ENCODE measurements around the gene ADCY3. TPM values are rescaled to one million over a fixed set of nuclear protein-coding genes. Genes with fewer than 3 reads are reported as not detected.
A peak's percentile ranks its signal among the peaks of the same experiment; 100 is the strongest.

Gene ADCY3
- total and polyA plus RNA-seq, 2 of the 4 experiments (the other 2 are of a cell fraction), result 17.4 to 46.1 TPM

- no peak for ATAC-seq (ENCODE audit: low read depth)
- CTCF ChIA-PET, result no interaction called here
These were observed 28.8 kb downstream of the ADCY3 start for GRCh38 chr2:24891201-24891600.

More at GRCh38 chr2:24891201-24891600, 28.8 kb downstream of the ADCY3 start:
- no peak overlapping the region for H2BK15ac ChIP-seq (ENCODE audit: low read depth, low read length)
- no peak overlapping the region for H2AK5ac ChIP-seq (ENCODE audit: low read depth, low read length)
- BruUV-seq (replicated peaks), result no TSS peak
- H2AK9ac ChIP-seq (replicated peaks; ENCODE audit: low read depth, low read length, poor library complexity), result no peak overlapping the region
- H3K4me1 ChIP-seq (ENCODE audit: control insufficient read depth, insufficient read depth, low read length), result peaks cover 18% of the 10 kb centered on the region
- H3K27me3 ChIP-seq (ENCODE audit: control insufficient read depth, insufficient read depth, low read length), result no peaks in the 10 kb centered on the region
- H3K23ac ChIP-seq (ENCODE audit: low read depth, low read length), result no peak overlapping the region
- dilution Hi-C loops (cut with HindIII; ENCODE audit: low sequenced_read_pairs, unreplicated experiment), result no loop called here
- in situ Hi-C loops (cut with MboI; ENCODE audit: low sequenced_read_pairs), result no loop called here
- no peak overlapping the region for H4K91ac ChIP-seq (ENCODE audit: insufficient read depth, low read depth, low read length)
- peak; percentile 18 for DNase-seq
- no peak overlapping the region for H3K56ac ChIP-seq (ENCODE audit: extremely low read depth, insufficient read depth, low read length)
- WGBS, 2 experiments (ENCODE audit: extremely low coverage in 2 of 2, insufficient read length in 1 of 2), result no CpG with 5 or more reads among the region's 2 CpGs
- H3K9ac ChIP-seq (ENCODE audit: low read depth, low read length), result no peak overlapping the region
- no peak overlapping the region for H3K27ac ChIP-seq (ENCODE audit: insufficient read depth, low read length)
- intact Hi-C loops (cut with micrococcal nuclease), result no loop called here
- no peak overlapping the region for H2BK20ac ChIP-seq (ENCODE audit: low read depth, low read length)
- no peak overlapping the region for H2BK5ac ChIP-seq (ENCODE audit: low read depth, low read length, poor library complexity, severe bottlenecking)
- no peak overlapping the region for H2AFZ ChIP-seq (replicated peaks; ENCODE audit: low read length, poor library complexity)
- no peak overlapping the region for H3K18ac ChIP-seq (ENCODE audit: low read depth, low read length)
- H3K4me2 ChIP-seq (ENCODE audit: low read depth, low read length), result no peak overlapping the region
- POLR2A ChIA-PET (ENCODE audit: unreplicated experiment), result no interaction called here
- TF ChIP-seq RCOR1 (IDR thresholded peaks at IDR 0.05; ENCODE audit: insufficient replicate concordance, low read length) (no peak), CHD1 (IDR thresholded peaks at IDR 0.05; ENCODE audit: low read depth, low read length) (no peak), RFX5 (IDR thresholded peaks at IDR 0.05; ENCODE audit: low read depth, low read length) (no peak), POLR2A (IDR thresholded peaks at IDR 0.05; ENCODE audit: low read depth, low read length) (no peak), NFE2L2 (IDR thresholded peaks at IDR 0.05; ENCODE audit: low read depth, low read length) (no peak), MXI1 (IDR thresholded peaks at IDR 0.05; ENCODE audit: borderline replicate concordance, low read depth, low read length) (no peak), CTCF (conservative IDR thresholded peaks at IDR 0.05; ENCODE audit: low read depth, low read length) (no peak), FOS (IDR thresholded peaks at IDR 0.05; ENCODE audit: low read depth, low read length) (no peak), CEBPB (IDR thresholded peaks at IDR 0.05; ENCODE audit: low read depth, low read length) (no peak), MAFK (IDR thresholded peaks at IDR 0.05; ENCODE audit: low read depth, low read length) (no peak), SMC3 (IDR thresholded peaks at IDR 0.05; ENCODE audit: low read depth, low read length) (no peak), BHLHE40 (IDR thresholded peaks at IDR 0.05; ENCODE audit: low read depth, low read length) (no peak), ELK1 (IDR thresholded peaks at IDR 0.05; ENCODE audit: borderline replicate concordance, low read depth, low read length) (no peak), RAD21 (IDR thresholded peaks at IDR 0.05; ENCODE audit: low read length) (no peak), USF2 (IDR thresholded peaks at IDR 0.05; ENCODE audit: low read depth, low read length) (no peak), MAZ (IDR thresholded peaks at IDR 0.05; ENCODE audit: borderline replicate concordance, low read depth, low read length) (no peak)
- no peak overlapping the region for H3K4me3 ChIP-seq (ENCODE audit: insufficient read depth, low read depth, low read length)
- H3K4ac ChIP-seq (ENCODE audit: low read depth, low read length), result no peak overlapping the region
- peaks cover 10% of the 10 kb centered on the region for H3K9me3 ChIP-seq (ENCODE audit: control insufficient read depth, insufficient read depth, low read length)
- H3K9me1 ChIP-seq (ENCODE audit: insufficient read depth, low read length), result peaks cover 21% of the 10 kb centered on the region
- no peak overlapping the region for H2BK120ac ChIP-seq (ENCODE audit: low read depth, low read length)
- H3K79me1 ChIP-seq (ENCODE audit: low read depth in 1 of 2, low read length in 2 of 2), result peaks cover 0 to 24% of the 10 kb centered on the region in 2 experiments; a peak in 3 of 4 replicates
- no peak overlapping the region for H3K14ac ChIP-seq (replicated peaks; ENCODE audit: low read depth, low read length)
- H4K20me1 ChIP-seq (ENCODE audit: insufficient read depth, low read length), result 0 out of 2 replicates have a peak, but pooled peaks cover 2% of the 10 kb centered on the region
- no peak overlapping the region for H4K8ac ChIP-seq (ENCODE audit: low read depth in 2 of 2, low read length in 2 of 2)
- H3K36me3 ChIP-seq (ENCODE audit: control insufficient read depth, insufficient read depth, low read length), result no peaks in the 10 kb centered on the region
- H4K5ac ChIP-seq (ENCODE audit: low read depth, low read length), result no peak overlapping the region

Measured in IMR-90 (cell line).